HG02759 (cell line): ENCODE results near the gene PSD2.

Experiments
- ATAC-seq: cut with Tn5 transposase; IDR thresholded peaks from one replicate; pipeline ENCODE4 v1.9.1; 2021; ENCODE audit warnings: mild to moderate bottlenecking, moderate library complexity; ENCODE audit not compliant: unreplicated experiment

The PSD2 gene

GRCh38 chr5:139872851-139873794 is 77.5 kb downstream of the PSD2 start:
- ATAC-seq: no peak

- ATAC-seq: no peak
These were observed 80.3 kb downstream of the PSD2 start for GRCh38 chr5:139875957-139876356.

DNA sequence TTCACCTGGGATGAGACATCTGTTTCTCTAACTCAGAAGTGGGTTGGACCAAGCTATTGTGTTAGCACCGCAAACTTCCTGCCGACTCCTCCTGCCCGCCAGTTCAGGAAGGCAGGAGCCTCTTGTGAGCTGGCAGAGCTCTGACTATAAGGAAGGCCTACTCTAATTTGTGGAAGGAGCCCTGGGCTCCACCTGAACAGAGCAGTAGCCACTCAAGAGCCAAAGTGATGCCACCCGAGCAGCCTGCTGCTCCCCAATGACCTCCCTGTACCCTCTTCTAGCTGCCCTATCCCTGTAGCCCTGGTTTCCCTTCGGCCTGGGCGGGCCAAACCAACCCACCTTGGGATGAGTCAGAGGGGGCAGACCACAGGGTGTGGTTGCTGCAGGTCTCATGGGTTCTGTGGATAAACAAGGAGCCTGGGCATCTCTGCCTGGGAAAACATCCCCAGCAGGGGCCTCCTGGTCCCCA is 81.6 kb downstream of the PSD2 start:
- no peak for ATAC-seq

- no peak for ATAC-seq
These were observed 82.5 kb downstream of the PSD2 start for GRCh38 chr5:139878093-139878492.

- no peak for ATAC-seq
These were observed 85.0 kb downstream of the PSD2 start for GRCh38 chr5:139880416-139881142.

DNA sequence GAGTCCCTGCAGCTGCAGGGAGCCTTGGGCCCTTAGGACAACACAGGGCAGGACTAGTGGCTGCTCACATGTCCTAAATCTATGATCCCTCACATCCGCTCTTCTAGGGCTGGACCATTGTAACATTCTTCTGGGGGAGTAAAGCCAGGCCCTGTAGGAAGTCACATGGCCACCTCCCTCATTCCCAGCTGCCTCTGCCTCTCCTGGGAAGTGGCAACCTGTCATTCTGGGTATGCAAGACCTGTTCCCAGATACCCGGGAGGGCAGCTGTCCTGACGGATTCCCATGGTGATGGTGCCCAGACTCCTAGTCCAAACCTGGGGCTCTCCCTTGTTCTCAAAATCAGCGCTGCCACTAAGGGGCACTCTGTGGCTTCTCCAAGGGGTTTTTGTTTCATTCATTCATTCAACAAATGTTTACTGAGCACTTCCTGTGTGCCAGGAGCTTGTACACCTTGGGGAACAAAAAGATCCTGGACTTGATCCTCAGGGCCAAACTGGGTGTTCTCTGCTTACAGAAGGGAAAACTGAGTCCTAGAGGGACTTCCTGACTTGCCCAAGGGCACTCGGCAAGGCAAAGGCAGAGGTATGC is 85.6 kb downstream of the PSD2 start:
- no peak for ATAC-seq

DNA sequence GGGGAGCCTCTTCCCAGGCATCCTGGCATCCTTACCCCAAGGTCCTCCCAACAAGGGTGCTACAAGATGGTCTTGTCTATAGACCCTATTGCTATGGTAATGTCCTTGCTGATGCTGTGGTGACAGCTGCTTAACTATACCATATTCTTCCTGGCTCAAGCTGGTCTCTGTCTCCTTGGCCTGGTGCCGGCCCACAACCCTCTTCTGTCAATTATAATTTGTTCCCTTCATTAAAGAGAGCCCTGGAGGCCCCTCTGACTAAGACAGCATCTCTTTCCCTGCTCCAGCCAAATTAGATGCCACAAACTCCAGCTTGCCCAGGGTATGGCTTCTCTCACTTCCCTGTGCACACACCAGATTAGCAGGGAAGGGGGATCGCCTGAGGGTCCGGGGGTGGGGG is 86.7 kb downstream of the PSD2 start:
- ATAC-seq: no peak

DNA sequence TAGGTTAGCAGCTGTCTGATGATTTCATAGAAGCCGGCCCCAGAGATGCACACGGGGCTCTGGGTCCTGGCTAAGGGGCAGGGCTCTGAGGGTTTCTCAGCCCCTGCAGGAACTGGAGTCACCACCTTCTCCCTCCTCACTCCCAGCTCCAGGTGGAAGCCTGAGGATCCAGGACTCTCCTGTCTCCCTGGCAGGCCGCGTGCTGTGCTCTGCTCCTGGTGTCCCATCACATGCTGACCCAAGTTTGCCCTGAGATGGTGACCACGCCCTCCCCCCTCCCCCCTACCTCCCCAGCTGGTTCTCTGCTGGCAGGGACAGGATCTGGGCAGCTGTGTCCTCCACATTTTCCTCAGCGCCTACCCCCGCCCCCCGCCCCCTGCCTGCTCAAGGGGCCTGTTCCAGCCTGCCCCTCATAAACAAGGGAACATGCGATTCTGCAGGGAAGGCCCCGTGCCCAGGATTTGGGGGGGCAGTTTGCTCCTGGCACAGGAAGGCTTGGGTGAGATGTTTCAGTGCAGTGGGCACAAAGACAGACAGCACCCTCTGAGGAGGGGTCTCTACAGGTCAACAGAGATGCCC is 87.4 kb downstream of the PSD2 start:
- ATAC-seq: no peak

DNA sequence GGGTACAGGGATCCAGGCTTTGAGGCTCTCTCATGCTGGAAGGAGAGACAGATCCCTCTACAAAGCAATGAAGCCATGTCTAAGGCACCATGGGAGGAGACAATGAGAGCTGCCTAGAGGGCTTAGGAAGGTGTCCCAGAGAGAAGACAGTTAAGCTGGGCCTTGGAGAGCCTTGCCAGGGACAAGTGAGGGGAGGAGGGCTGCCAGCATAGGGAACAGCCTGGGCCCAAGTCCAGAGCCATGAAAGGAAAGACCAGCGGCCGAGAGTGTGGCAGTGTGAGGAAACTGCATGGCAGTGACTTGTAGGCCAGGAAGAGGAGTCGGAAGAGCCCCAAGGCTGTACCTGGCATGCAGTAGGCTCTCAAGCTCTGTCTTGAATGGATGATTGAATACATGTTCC is 88.5 kb downstream of the PSD2 start:
- no peak for ATAC-seq

DNA sequence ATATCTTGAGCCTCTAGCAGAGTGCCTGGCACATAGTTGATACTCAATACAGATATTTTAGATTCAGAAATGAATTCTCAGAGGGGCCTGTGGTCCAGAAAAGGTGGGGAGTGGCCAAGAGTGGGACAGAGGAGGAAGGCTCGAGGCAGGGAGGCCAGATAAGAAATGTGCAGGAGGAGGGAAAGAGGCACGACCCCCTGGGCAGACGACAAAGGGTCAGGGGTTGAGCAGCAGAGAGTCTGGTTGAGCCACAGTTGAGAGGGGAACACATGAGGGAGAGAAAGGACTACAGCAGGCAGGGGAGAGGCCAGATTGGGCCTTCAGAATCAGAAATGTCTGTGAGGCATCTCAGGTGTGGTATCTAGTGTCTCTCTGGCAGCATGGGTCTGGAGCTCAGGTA is 89.1 kb downstream of the PSD2 start:
- no peak for ATAC-seq

- ATAC-seq: no peak
These were observed 89.7 kb downstream of the PSD2 start for GRCh38 chr5:139885172-139885856.

DNA sequence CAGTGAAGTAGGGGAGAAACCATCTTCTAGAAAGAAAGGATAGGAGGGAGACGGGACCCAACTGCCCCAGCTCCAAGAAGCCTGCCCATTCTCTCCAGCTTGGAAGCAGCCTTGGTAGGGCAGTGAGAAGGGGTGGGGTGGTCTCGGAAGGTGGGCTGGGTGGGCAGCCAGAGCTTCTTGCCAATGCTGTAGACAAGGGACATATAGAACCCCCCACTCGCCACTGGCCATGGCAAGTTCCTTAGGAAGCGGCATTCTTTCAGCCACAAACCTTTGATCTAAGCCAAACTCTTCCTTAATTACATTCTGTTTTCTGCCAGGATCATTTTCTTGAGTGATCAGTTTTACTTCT is 90.2 kb downstream of the PSD2 start:
- ATAC-seq: no peak

GRCh38 chr5:139886213-139886612 is 90.6 kb downstream of the PSD2 start:
- ATAC-seq: no peak

- ATAC-seq: no peak
These were observed 92.8 kb downstream of the PSD2 start for GRCh38 chr5:139888370-139888769.

GRCh38 chr5:139889410-139889809 is 93.8 kb downstream of the PSD2 start:
- ATAC-seq: no peak

DNA sequence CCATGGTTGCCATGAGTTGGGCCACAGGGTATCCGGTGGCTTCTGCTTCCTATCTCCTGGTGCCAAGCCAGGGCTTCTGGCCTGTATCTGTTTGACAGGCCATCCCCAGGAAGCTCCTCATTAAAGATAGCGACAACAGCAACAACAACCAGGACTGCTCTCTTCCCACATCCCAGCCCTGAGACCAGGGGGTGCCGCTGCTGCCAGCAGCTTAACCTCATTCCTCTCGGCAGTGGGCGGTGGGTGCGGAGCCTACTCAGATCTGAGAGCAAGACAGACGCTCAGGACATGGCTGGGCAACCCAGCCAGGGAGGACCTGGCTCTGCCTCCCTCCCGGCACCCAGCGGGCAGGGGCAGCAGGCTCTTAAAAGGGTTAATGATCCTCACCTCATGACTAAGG is 98.3 kb downstream of the PSD2 start:
- no peak for ATAC-seq
